T-helper 1 cell treated with Interleukin-12 subunit alpha and Interleukin-12 subunit beta and Interleukin-4 antibody, amounts not matched to agents 30 μg/mL and 1 μg/mL, for 36 hours (primary cell): ENCODE data around the gene PMF1.

ENCODE experiments used
- H3K27ac Mint-ChIP-seq: one replicate; pipeline ENCODE4 v1.8.0; 2021; ENCODE audit warnings: mild to moderate bottlenecking, mixed read lengths
- H3K27me3 Mint-ChIP-seq: one replicate; pipeline ENCODE4 v1.8.0; 2021; ENCODE audit warnings: low read depth, mixed read lengths
- H3K36me3 Mint-ChIP-seq: one replicate; pipeline ENCODE4 v1.8.0; 2021; ENCODE audit warnings: low read depth, mixed read lengths
- H3K4me1 Mint-ChIP-seq: one replicate; pipeline ENCODE4 v1.8.0; 2021; ENCODE audit warnings: low read depth, mixed read lengths
- H3K4me3 Mint-ChIP-seq: one replicate; pipeline ENCODE4 v1.8.0; 2021; ENCODE audit warnings: mild to moderate bottlenecking, moderate library complexity, mixed read lengths
- H3K9me3 Mint-ChIP-seq: one replicate; pipeline ENCODE4 v1.8.0; 2021; ENCODE audit warnings: mixed read lengths

The PMF1 gene

GRCh38 chr1:156253634-156254033 lies 40.8 kb downstream of the PMF1 start:
- H3K27ac Mint-ChIP-seq = no peak overlapping the region
- no peaks in the 10 kb centered on the region for H3K9me3 Mint-ChIP-seq
- H3K4me3 Mint-ChIP-seq = no peak overlapping the region
- peaks cover 7% of the 10 kb centered on the region for H3K4me1 Mint-ChIP-seq
- no peaks in the 10 kb centered on the region for H3K27me3 Mint-ChIP-seq
- peaks cover 38% of the 10 kb centered on the region for H3K36me3 Mint-ChIP-seq

GRCh38 chr1:156257711-156258110 lies 44.9 kb downstream of the PMF1 start:
- no peaks in the 10 kb centered on the region for H3K9me3 Mint-ChIP-seq
- no peak overlapping the region for H3K4me3 Mint-ChIP-seq
- H3K4me1 Mint-ChIP-seq = peaks cover 7% of the 10 kb centered on the region
- peak overlapping the region; percentile 75 for H3K27ac Mint-ChIP-seq
- H3K36me3 Mint-ChIP-seq = peaks cover 50% of the 10 kb centered on the region
- H3K27me3 Mint-ChIP-seq = no peaks in the 10 kb centered on the region

GRCh38 chr1:156258859-156259258 lies 46.1 kb downstream of the PMF1 start:
- no peaks in the 10 kb centered on the region for H3K9me3 Mint-ChIP-seq
- H3K27me3 Mint-ChIP-seq = no peaks in the 10 kb centered on the region
- H3K27ac Mint-ChIP-seq = no peak overlapping the region
- peaks cover 9% of the 10 kb centered on the region for H3K4me1 Mint-ChIP-seq
- no peak overlapping the region for H3K4me3 Mint-ChIP-seq
- peaks cover 51% of the 10 kb centered on the region for H3K36me3 Mint-ChIP-seq

- Mint-ChIP-seq H3K27ac (no peak overlapping the region), H3K36me3 (peaks cover 51% of the 10 kb centered on the region), H3K27me3 (no peaks in the 10 kb centered on the region), H3K9me3 (no peaks in the 10 kb centered on the region), H3K4me3 (no peak overlapping the region), H3K4me1 (peaks cover 9% of the 10 kb centered on the region)
Observed at GRCh38 chr1:156259805-156260204, 47.0 kb downstream of the PMF1 start.

GRCh38 chr1:156260896-156261295 lies 48.1 kb downstream of the PMF1 start:
- H3K27me3 Mint-ChIP-seq = no peaks in the 10 kb centered on the region
- H3K4me3 Mint-ChIP-seq = no peak overlapping the region
- H3K4me1 Mint-ChIP-seq = peaks cover 9% of the 10 kb centered on the region
- H3K36me3 Mint-ChIP-seq = peaks cover 59% of the 10 kb centered on the region
- H3K27ac Mint-ChIP-seq = no peak overlapping the region
- H3K9me3 Mint-ChIP-seq = no peaks in the 10 kb centered on the region

- Mint-ChIP-seq H3K36me3 (peaks cover 67% of the 10 kb centered on the region), H3K27ac (no peak overlapping the region), H3K4me3 (no peak overlapping the region), H3K4me1 (peaks cover 3% of the 10 kb centered on the region), H3K9me3 (no peaks in the 10 kb centered on the region), H3K27me3 (no peaks in the 10 kb centered on the region)
Observed at GRCh38 chr1:156262461-156263287, 49.9 kb downstream of the PMF1 start.

GRCh38 chr1:156263288-156263655 lies 50.5 kb downstream of the PMF1 start:
- H3K27me3 Mint-ChIP-seq = no peaks in the 10 kb centered on the region
- H3K4me1 Mint-ChIP-seq = peaks cover 2% of the 10 kb centered on the region
- H3K4me3 Mint-ChIP-seq = no peak overlapping the region
- H3K36me3 Mint-ChIP-seq = peaks cover 65% of the 10 kb centered on the region
- H3K27ac Mint-ChIP-seq = no peak overlapping the region
- H3K9me3 Mint-ChIP-seq = no peaks in the 10 kb centered on the region

GRCh38 chr1:156266051-156266450 lies 53.2 kb downstream of the PMF1 start:
- Mint-ChIP-seq H3K27me3 (no peaks in the 10 kb centered on the region), H3K9me3 (no peaks in the 10 kb centered on the region), H3K36me3 (peaks cover 58% of the 10 kb centered on the region), H3K27ac (no peak overlapping the region), H3K4me1 (peaks cover 2% of the 10 kb centered on the region), H3K4me3 (no peak overlapping the region)

GRCh38 chr1:156268336-156268735 lies 55.5 kb downstream of the PMF1 start:
- H3K4me3 Mint-ChIP-seq = no peak overlapping the region
- H3K27me3 Mint-ChIP-seq = no peaks in the 10 kb centered on the region
- H3K9me3 Mint-ChIP-seq = no peaks in the 10 kb centered on the region
- H3K36me3 Mint-ChIP-seq = peaks cover 59% of the 10 kb centered on the region
- no peaks in the 10 kb centered on the region for H3K4me1 Mint-ChIP-seq
- H3K27ac Mint-ChIP-seq = no peak overlapping the region

- Mint-ChIP-seq H3K27ac (no peak overlapping the region), H3K36me3 (peaks cover 62% of the 10 kb centered on the region), H3K4me3 (no peak overlapping the region), H3K27me3 (no peaks in the 10 kb centered on the region), H3K9me3 (no peaks in the 10 kb centered on the region), H3K4me1 (no peaks in the 10 kb centered on the region)
Observed at GRCh38 chr1:156270314-156270713, 57.5 kb downstream of the PMF1 start.

- Mint-ChIP-seq H3K36me3 (peaks cover 48% of the 10 kb centered on the region), H3K9me3 (no peaks in the 10 kb centered on the region), H3K4me3 (no peak overlapping the region), H3K27me3 (no peaks in the 10 kb centered on the region), H3K4me1 (peaks cover 16% of the 10 kb centered on the region), H3K27ac (no peak overlapping the region)
Observed at GRCh38 chr1:156276532-156276931, 63.7 kb downstream of the PMF1 start.

GRCh38 chr1:156276966-156277381 lies 64.2 kb downstream of the PMF1 start:
- Mint-ChIP-seq H3K36me3 (peaks cover 45% of the 10 kb centered on the region), H3K27ac (no peak overlapping the region), H3K4me3 (no peak overlapping the region), H3K9me3 (no peaks in the 10 kb centered on the region), H3K4me1 (peaks cover 19% of the 10 kb centered on the region), H3K27me3 (no peaks in the 10 kb centered on the region)

- no peak overlapping the region for H3K27ac Mint-ChIP-seq
- H3K36me3 Mint-ChIP-seq = peaks cover 28% of the 10 kb centered on the region
- H3K4me3 Mint-ChIP-seq = peak overlapping the region; percentile 3
Observed at GRCh38 chr1:156279837-156280236, 67.0 kb downstream of the PMF1 start.

GRCh38 chr1:156281281-156281680 lies 68.5 kb downstream of the PMF1 start:
- no peaks in the 10 kb centered on the region for H3K27me3 Mint-ChIP-seq
- peaks cover 19% of the 10 kb centered on the region for H3K36me3 Mint-ChIP-seq
- H3K4me3 Mint-ChIP-seq = peak overlapping the region; percentile 93
- peaks cover 26% of the 10 kb centered on the region for H3K4me1 Mint-ChIP-seq
- H3K27ac Mint-ChIP-seq = peak overlapping the region; percentile 94
- H3K9me3 Mint-ChIP-seq = no peaks in the 10 kb centered on the region

More at GRCh38 chr1:156279837-156280236, 67.0 kb downstream of the PMF1 start:
- Mint-ChIP-seq H3K9me3 (no peaks in the 10 kb centered on the region), H3K27me3 (no peaks in the 10 kb centered on the region), H3K4me1 (peaks cover 26% of the 10 kb centered on the region)

GRCh38 chr1:156281693-156282478 lies 69.1 kb downstream of the PMF1 start:
- Mint-ChIP-seq H3K4me3 (peak overlapping the region; percentile 93), H3K27me3 (no peaks in the 10 kb centered on the region), H3K36me3 (peaks cover 19% of the 10 kb centered on the region), H3K4me1 (peaks cover 26% of the 10 kb centered on the region), H3K27ac (peak overlapping the region; percentile 94), H3K9me3 (no peaks in the 10 kb centered on the region)
